CD14-positive monocyte (primary cell): ENCODE data around the gene NAXD. TPM values are rescaled to one million over a fixed set of nuclear protein-coding genes. Genes with fewer than 3 reads are reported as not detected.

Source experiments
- DNase-seq, 3 donors: peaks; one replicate each; pipeline ENCODE4 v3.0.0-alpha.2; 2011 to 2022
- H2AFZ ChIP-seq: 2 replicates; pipeline ENCODE4 v1.6.0; 2012; ENCODE audit warnings: mild to moderate bottlenecking, low read depth, low read length, inconsistent platforms; ENCODE audit not compliant: insufficient read depth, poor library complexity, severe bottlenecking
- H3K27ac ChIP-seq, 2 donors: 1 replicate in 1 of 2; 2 replicates in 1 of 2; pipeline ENCODE4 v1.5.1; 2012 to 2013; ENCODE audit warnings: low read length in 2 of 2, control low read depth in 1 of 2, inconsistent platforms in 1 of 2, low read depth in 1 of 2, mild to moderate bottlenecking in 1 of 2
- H3K27me3 ChIP-seq, 2 donors: one replicate each; pipeline versions ENCODE4 v1.6.0 to v1.6.1; 2011 to 2013; ENCODE audit warnings: low read length in 2 of 2; ENCODE audit not compliant: control insufficient read depth in 2 of 2, insufficient read depth in 2 of 2
- H3K36me3 ChIP-seq, 2 donors: replicated peaks in 1 of 2; 1 replicate in 1 of 2; 2 replicates in 1 of 2; pipeline versions ENCODE4 v1.5.1 to v1.6.1; 2012 to 2013; ENCODE audit warnings: low read length in 2 of 2, control low read depth in 1 of 2, inconsistent platforms in 1 of 2, mild to moderate bottlenecking in 1 of 2; ENCODE audit not compliant: insufficient read depth in 2 of 2, control insufficient read depth in 1 of 2
- H3K4me1 ChIP-seq, 2 donors: 1 replicate in 1 of 2; 2 replicates in 1 of 2; pipeline versions ENCODE4 v1.5.1 to v1.6.1; 2012 to 2013; ENCODE audit warnings: low read length in 2 of 2, control low read depth in 1 of 2, inconsistent platforms in 1 of 2, mild to moderate bottlenecking in 1 of 2, moderate library complexity in 1 of 2; ENCODE audit not compliant: insufficient read depth in 2 of 2, control insufficient read depth in 1 of 2
- H3K4me2 ChIP-seq: replicated peaks from 2 replicates; pipeline ENCODE3; 2012; ENCODE audit warnings: low read length, moderate library complexity, mild to moderate bottlenecking; ENCODE audit not compliant: poor library complexity, severe bottlenecking; ENCODE audit errors: extremely low read depth
- H3K4me3 ChIP-seq, 3 experiments: fragments of 200-600 bp in 1 of 3; sonication (generic) in 1 of 3; replicated peaks in 1 of 3; 1 replicate in 2 of 3; 2 replicates in 1 of 3; pipeline ENCODE4 v1.5.1; 2011 to 2013; ENCODE audit warnings: low read length in 3 of 3, mild to moderate bottlenecking in 3 of 3, control low read depth in 2 of 3, low read depth in 2 of 3, inconsistent platforms in 1 of 3, moderate library complexity in 1 of 3
- H3K79me2 ChIP-seq: 2 replicates; pipeline ENCODE4 v1.6.0; 2012; ENCODE audit warnings: mild to moderate bottlenecking, control low read depth, inconsistent platforms, low read length, moderate library complexity; ENCODE audit not compliant: insufficient read depth
- H3K9ac ChIP-seq: 2 replicates; pipeline ENCODE4 v1.6.0; 2017; ENCODE audit warnings: low read length, mild to moderate bottlenecking; ENCODE audit not compliant: insufficient read depth, poor library complexity, severe bottlenecking
- H3K9me3 ChIP-seq, 2 donors: replicated peaks in 1 of 2; 1 replicate in 1 of 2; 2 replicates in 1 of 2; pipeline versions ENCODE4 v1.5.1 to v1.6.1; 2012 to 2013; ENCODE audit warnings: low read length in 2 of 2, control low read depth in 1 of 2; ENCODE audit not compliant: control insufficient read depth in 1 of 2, insufficient read depth in 1 of 2
- H4K20me1 ChIP-seq: 2 replicates; pipeline ENCODE4 v1.6.0; 2012; ENCODE audit warnings: mild to moderate bottlenecking, low read length, control low read depth, moderate library complexity; ENCODE audit not compliant: insufficient read depth
- H3K27ac Mint-ChIP-seq, 7 donors: one replicate each; pipeline ENCODE4 v1.8.0; 2020; ENCODE audit warnings: mild to moderate bottlenecking in 7 of 7, mixed read lengths in 7 of 7, moderate library complexity in 6 of 7, inconsistent platforms in 2 of 7
- H3K27me3 Mint-ChIP-seq, 3 donors: one replicate each; pipeline ENCODE4 v1.8.0; 2021 to 2022; ENCODE audit warnings: low read depth in 3 of 3, mild to moderate bottlenecking in 3 of 3, mixed read lengths in 3 of 3, moderate library complexity in 3 of 3, inconsistent platforms in 1 of 3
- H3K36me3 Mint-ChIP-seq, 2 donors: one replicate each; pipeline ENCODE4 v1.8.0; 2020; ENCODE audit warnings: mixed read lengths in 2 of 2, inconsistent platforms in 1 of 2, mild to moderate bottlenecking in 1 of 2
- H3K4me1 Mint-ChIP-seq: one replicate; pipeline ENCODE4 v1.8.0; 2020; ENCODE audit warnings: mild to moderate bottlenecking, mixed read lengths
- H3K4me3 Mint-ChIP-seq, 2 donors: one replicate each; pipeline ENCODE4 v1.8.0; 2020; ENCODE audit warnings: mild to moderate bottlenecking in 2 of 2, mixed read lengths in 2 of 2, moderate library complexity in 1 of 2
- H3K9me3 Mint-ChIP-seq, 7 donors: one replicate each; pipeline ENCODE4 v1.8.0; 2020 to 2022; ENCODE audit warnings: mixed read lengths in 7 of 7, mild to moderate bottlenecking in 6 of 7, moderate library complexity in 6 of 7, inconsistent platforms in 2 of 7
- WGBS: methylation state at CpG from one replicate; pipeline ENCODE4 v1.1.5; 2013; ENCODE audit warnings: missing lambda C conversion rate; ENCODE audit not compliant: insufficient coverage; 5-methylcytosine and 5-hydroxymethylcytosine counted together
- intact Hi-C, 2 donors: fragments of 100-400 bp; cut with micrococcal nuclease; formaldehyde crosslinking; loops; one replicate each; pipeline versions ENCODE4 v1.15.0 to v1.15.1; 2023
- polyA plus RNA-seq, 3 donors: library from polyadenylated mRNA; depleted of rRNA in 1 of 3; unstranded in 2 of 3; stranded (reverse) in 1 of 3; fragments of 300-500 nt in 2 of 3; fragments of >200 nt in 1 of 3; fragmentation: Illumina TruSeq in 2 of 3; gene quantifications; 1 replicate in 2 of 3; 2 replicates in 1 of 3; pipeline ENCODE4 v1.2.3, GENCODE V29; 2012 to 2021
- TF ChIP-seq, protein P1 (sequence below): fragments of 200-600 bp; IDR thresholded peaks from one replicate; pipeline ENCODE4 v1.8.0; 2022; ENCODE audit warnings: antibody characterized with exemption, mild to moderate bottlenecking

The NAXD gene
- polyA plus RNA-seq, 3 donors: 7.4 to 22.8 (median 8.5) TPM

DNA sequence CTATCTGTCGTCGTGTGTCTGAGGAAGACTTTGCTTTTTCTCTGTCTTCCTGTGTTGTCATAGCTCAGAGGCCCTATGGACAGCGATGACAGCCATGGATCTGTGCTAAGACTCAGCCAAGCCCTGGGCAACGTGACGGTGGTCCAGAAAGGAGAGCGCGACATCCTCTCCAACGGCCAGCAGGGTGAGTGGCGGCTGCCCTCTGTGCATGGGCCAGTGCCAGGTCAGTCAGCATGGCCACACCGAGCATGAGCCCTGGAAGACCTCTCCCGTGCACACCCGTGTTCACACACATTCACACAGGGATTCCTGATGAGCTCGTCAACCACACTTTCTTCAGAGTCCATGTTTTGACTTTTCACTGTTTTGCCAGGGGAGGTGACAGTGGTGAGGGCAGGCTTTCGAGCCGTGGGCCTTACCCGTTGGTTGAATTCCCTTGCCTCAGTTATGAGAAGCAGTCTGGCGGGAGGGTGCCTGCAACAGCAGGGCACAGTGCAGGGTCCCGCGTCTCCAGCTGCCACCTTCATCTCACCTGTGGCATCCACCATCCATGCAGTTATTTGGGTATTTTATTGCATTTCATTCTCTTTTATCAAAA is 20.2 kb downstream of the NAXD start:
- Histone ChIP-seq H3K9ac (no peak overlapping the region), H3K4me3 (no peak overlapping the region), H3K27ac (no peak overlapping the region), H3K4me1 (no peaks in the 10 kb centered on the region), H3K9me3 (no peaks in the 10 kb centered on the region), H2AFZ (no peak overlapping the region), H3K36me3 (peaks cover 69 to 86% of the 10 kb centered on the region in 2 donors), H4K20me1 (peaks cover 81% of the 10 kb centered on the region), H3K27me3 (no peaks in the 10 kb centered on the region), H3K79me2 (peaks cover 12% of the 10 kb centered on the region), H3K4me2 (no peak overlapping the region)
- Mint-ChIP-seq H3K27ac (peak overlapping the region in 1 of 7 donors; percentile 15), H3K9me3 (peaks cover 0 to 5% (median 0%) of the 10 kb centered on the region in 7 donors), H3K36me3 (peaks cover 82 to 83% of the 10 kb centered on the region in 2 donors), H3K4me1 (no peaks in the 10 kb centered on the region), H3K4me3 (no peak overlapping the region), H3K27me3 (no peaks in the 10 kb centered on the region)
- intact Hi-C loops: no loop called here
- TF ChIP-seq, protein P1, sequence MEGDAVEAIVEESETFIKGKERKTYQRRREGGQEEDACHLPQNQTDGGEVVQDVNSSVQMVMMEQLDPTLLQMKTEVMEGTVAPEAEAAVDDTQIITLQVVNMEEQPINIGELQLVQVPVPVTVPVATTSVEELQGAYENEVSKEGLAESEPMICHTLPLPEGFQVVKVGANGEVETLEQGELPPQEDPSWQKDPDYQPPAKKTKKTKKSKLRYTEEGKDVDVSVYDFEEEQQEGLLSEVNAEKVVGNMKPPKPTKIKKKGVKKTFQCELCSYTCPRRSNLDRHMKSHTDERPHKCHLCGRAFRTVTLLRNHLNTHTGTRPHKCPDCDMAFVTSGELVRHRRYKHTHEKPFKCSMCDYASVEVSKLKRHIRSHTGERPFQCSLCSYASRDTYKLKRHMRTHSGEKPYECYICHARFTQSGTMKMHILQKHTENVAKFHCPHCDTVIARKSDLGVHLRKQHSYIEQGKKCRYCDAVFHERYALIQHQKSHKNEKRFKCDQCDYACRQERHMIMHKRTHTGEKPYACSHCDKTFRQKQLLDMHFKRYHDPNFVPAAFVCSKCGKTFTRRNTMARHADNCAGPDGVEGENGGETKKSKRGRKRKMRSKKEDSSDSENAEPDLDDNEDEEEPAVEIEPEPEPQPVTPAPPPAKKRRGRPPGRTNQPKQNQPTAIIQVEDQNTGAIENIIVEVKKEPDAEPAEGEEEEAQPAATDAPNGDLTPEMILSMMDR: no peak
- 95% methylated on average over 9 of the region's 19 CpGs for WGBS
- no peak for DNase-seq

GRCh38 chr13:110636053-110636475 is 20.7 kb downstream of the NAXD start:
- intact Hi-C loops: no loop called here
- H4K20me1 ChIP-seq: peaks cover 83% of the 10 kb centered on the region
- no peak overlapping the region for H3K4me3 ChIP-seq
- H3K9me3 Mint-ChIP-seq: peaks cover 0 to 5% (median 0%) of the 10 kb centered on the region in 7 donors
- no peaks in the 10 kb centered on the region for H3K27me3 Mint-ChIP-seq
- no peaks in the 10 kb centered on the region for H3K9me3 ChIP-seq
- TF ChIP-seq, protein P1: no peak
- no peaks in the 10 kb centered on the region for H3K4me1 ChIP-seq
- WGBS: 93% methylated on average over 15 of the region's 16 CpGs
- no peaks in the 10 kb centered on the region for H3K27me3 ChIP-seq
- H3K36me3 ChIP-seq: peaks cover 71 to 86% of the 10 kb centered on the region in 2 donors
- no peak overlapping the region for H3K9ac ChIP-seq
- H3K36me3 Mint-ChIP-seq: peaks cover 82 to 83% of the 10 kb centered on the region in 2 donors
- DNase-seq: no peak
- no peak overlapping the region for H3K4me3 Mint-ChIP-seq
- no peak overlapping the region for H3K4me2 ChIP-seq
- H3K4me1 Mint-ChIP-seq: no peaks in the 10 kb centered on the region
- H2AFZ ChIP-seq: no peak overlapping the region
- H3K79me2 ChIP-seq: peaks cover 8% of the 10 kb centered on the region
- H3K27ac ChIP-seq: no peak overlapping the region
- peak overlapping the region in 3 of 7 donors; percentile 14 to 31 (median 21) for H3K27ac Mint-ChIP-seq
